Testis (tissue), 3 donors: ENCODE data around the gene KCTD19. TPM values are rescaled to one million over a fixed set of nuclear protein-coding genes. Genes with fewer than 3 reads are reported as not detected.

Experiments used
- DNase-seq: peaks from one replicate; pipeline ENCODE4 v3.0.0-alpha.2; 2019
- H3K27ac ChIP-seq, 2 donors: fragments of 200-600 bp; sonication (generic); one replicate each; pipeline ENCODE4 v1.5.1; 2019
- H3K27me3 ChIP-seq: fragments of 200-600 bp; sonication (generic); one replicate; pipeline ENCODE4 v1.5.1; 2019
- H3K36me3 ChIP-seq: fragments of 200-600 bp; sonication (generic); one replicate; pipeline ENCODE4 v1.5.1; 2017; ENCODE audit warnings: low read depth; ENCODE audit errors: missing control alignments
- H3K4me1 ChIP-seq: fragments of 200-600 bp; sonication (generic); one replicate; pipeline ENCODE4 v1.5.1; 2019
- H3K4me3 ChIP-seq, 2 donors: fragments of 200-600 bp; sonication (generic); one replicate each; pipeline ENCODE4 v1.5.1; 2017 to 2019
- H3K9me3 ChIP-seq: fragments of 200-600 bp; sonication (generic); one replicate; pipeline ENCODE4 v1.5.1; 2017
- POLR2A ChIP-seq: fragments of 450-650 bp; IDR thresholded peaks from one replicate; pipeline ENCODE4 v1.6.1; 2017; ENCODE audit warnings: antibody characterized with exemption, mild to moderate bottlenecking, moderate library complexity
- WGBS, 2 donors: methylation state at CpG; one replicate each; pipeline ENCODE4 v1.1.5; 2018; 5-methylcytosine and 5-hydroxymethylcytosine counted together
- intact Hi-C: fragments of 100-400 bp; cut with DNase I; formaldehyde crosslinking; loops from one replicate; pipeline ENCODE4 v1.15.1; 2023; ENCODE audit warnings: low total_unique reads
- polyA plus RNA-seq: library from polyadenylated mRNA; stranded (reverse); fragments of 350-450 nt; fragmentation: Illumina TruSeq; extraction: RNeasy Lipid Tissue Mini Kit (QIAGEN cat#74804); gene quantifications from one replicate; pipeline ENCODE4 v1.2.3, GENCODE V29; 2014; ENCODE audit warnings: low read depth, low replicate concordance; ENCODE audit not compliant: insufficient read depth
- total RNA-seq, 2 donors: library from RNA; depleted of rRNA; stranded (reverse); fragments of >200 nt; gene quantifications; one replicate each; pipeline ENCODE4 v1.2.3, GENCODE V29; 2016
- TF ChIP-seq, protein P1 (sequence below), 3 experiments: fragments of 450-650 bp in 2 of 3; fragments of 200-600 bp in 1 of 3; sonication (generic) in 1 of 3; IDR thresholded peaks; one replicate each; pipeline ENCODE4 v1.5.1; 2016 to 2019; ENCODE audit warnings: antibody characterized with exemption in 3 of 3, mild to moderate bottlenecking in 2 of 3, moderate library complexity in 1 of 3

Gene KCTD19
- total and polyA plus RNA-seq, 3 donors from 2014 or later = 59.2 to 144 (median 102) TPM

DNA sequence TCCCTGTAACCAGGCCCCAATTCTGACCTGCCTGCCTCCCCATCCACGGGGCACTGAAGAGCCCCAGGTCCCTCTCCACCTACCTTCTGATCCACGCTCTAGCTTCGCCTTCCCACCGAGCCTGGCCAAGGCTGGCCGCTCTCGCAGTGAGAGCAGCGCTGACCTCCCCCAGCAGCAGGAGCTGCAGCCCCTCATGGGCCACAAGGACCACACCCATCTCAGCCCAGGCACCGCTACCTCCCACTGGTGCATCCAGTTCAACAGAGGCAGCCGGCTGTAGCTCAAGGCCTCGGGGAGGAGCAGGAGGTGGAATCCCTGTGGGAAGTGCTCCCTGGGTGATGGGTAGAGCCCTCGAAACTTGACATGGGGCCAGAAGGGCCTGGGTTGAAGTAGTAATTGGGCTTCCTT is 55.6 kb downstream of the KCTD19 start:
- no peaks in the 10 kb centered on the region for H3K36me3 ChIP-seq
- no peak for DNase-seq
- H3K27me3 ChIP-seq = no peaks in the 10 kb centered on the region
- intact Hi-C loops = no loop called here
- no peak overlapping the region for H3K27ac ChIP-seq
- no peaks in the 10 kb centered on the region for H3K9me3 ChIP-seq
- no peak overlapping the region for H3K4me3 ChIP-seq
- WGBS, 2 donors = 83% methylated on average over 11 of the region's 11 CpGs; no CpG with 5 or more reads in 1 of the 2 donors
- H3K4me1 ChIP-seq = no peaks in the 10 kb centered on the region
- TF ChIP-seq POLR2A = no peak
- TF ChIP-seq, protein P1, sequence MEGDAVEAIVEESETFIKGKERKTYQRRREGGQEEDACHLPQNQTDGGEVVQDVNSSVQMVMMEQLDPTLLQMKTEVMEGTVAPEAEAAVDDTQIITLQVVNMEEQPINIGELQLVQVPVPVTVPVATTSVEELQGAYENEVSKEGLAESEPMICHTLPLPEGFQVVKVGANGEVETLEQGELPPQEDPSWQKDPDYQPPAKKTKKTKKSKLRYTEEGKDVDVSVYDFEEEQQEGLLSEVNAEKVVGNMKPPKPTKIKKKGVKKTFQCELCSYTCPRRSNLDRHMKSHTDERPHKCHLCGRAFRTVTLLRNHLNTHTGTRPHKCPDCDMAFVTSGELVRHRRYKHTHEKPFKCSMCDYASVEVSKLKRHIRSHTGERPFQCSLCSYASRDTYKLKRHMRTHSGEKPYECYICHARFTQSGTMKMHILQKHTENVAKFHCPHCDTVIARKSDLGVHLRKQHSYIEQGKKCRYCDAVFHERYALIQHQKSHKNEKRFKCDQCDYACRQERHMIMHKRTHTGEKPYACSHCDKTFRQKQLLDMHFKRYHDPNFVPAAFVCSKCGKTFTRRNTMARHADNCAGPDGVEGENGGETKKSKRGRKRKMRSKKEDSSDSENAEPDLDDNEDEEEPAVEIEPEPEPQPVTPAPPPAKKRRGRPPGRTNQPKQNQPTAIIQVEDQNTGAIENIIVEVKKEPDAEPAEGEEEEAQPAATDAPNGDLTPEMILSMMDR (IDR thresholded peaks at IDR 0.05) = no peak

DNA sequence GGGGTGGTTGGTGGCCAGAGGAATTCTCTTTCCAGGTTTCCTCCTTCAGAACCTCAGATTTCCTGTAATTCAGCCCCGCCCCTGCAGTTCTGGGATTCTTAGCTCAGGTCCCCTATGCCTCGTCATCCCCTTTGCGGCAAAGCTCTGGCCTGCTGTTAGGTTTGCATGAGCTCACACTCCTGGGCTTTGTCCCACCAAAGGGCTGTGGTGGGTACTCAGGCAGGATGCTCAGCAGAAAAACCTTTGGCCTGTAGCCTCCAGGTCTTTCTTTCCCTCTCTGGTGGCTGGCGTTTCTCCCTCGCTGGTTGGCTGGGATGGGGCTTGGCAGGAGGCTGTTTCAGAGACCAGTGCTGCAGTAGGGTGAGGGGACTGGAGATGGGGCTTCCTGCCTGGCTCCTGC is 56.8 kb downstream of the KCTD19 start:
- H3K9me3 ChIP-seq = no peaks in the 10 kb centered on the region
- no peak overlapping the region for H3K4me3 ChIP-seq
- H3K4me1 ChIP-seq = no peaks in the 10 kb centered on the region
- 78 to 85% methylated on average over 4 to 5 of the region's 5 CpGs for WGBS, 2 donors
- TF ChIP-seq POLR2A = no peak
- TF ChIP-seq, protein P1 (IDR thresholded peaks at IDR 0.05) = no peak
- no peak overlapping the region for H3K27ac ChIP-seq
- intact Hi-C loops = no loop called here
- no peaks in the 10 kb centered on the region for H3K36me3 ChIP-seq
- no peaks in the 10 kb centered on the region for H3K27me3 ChIP-seq
- no peak for DNase-seq

DNA sequence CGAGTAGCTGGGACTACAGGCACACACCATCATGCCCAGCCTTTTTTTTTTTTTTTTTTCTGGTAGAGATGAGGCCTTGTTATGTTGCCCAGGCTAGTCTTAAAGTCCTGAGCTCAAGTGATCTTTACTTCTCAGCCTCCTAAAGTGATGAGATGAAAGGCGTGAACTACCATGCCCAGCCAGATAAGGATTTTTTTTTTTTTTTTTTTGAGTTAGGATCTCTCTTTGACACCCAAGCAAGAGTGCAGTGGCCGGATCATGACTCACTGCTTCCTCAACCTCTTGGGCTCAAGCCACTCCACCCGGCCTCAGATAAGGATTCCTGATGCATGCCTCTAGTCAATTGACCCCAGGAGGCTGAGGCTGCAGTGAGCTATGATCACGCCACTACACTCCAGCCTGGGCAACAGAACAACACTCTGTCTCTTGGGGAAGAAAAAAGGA is 58.4 kb downstream of the KCTD19 start:
- H3K4me1 ChIP-seq = no peaks in the 10 kb centered on the region
- H3K27ac ChIP-seq = no peak overlapping the region
- H3K9me3 ChIP-seq = no peaks in the 10 kb centered on the region
- DNase-seq = no peak
- no peaks in the 10 kb centered on the region for H3K27me3 ChIP-seq
- no peak overlapping the region for H3K4me3 ChIP-seq
- TF ChIP-seq, protein P1 (IDR thresholded peaks at IDR 0.05) = no peak
- no peak for TF ChIP-seq POLR2A
- H3K36me3 ChIP-seq = no peaks in the 10 kb centered on the region
- intact Hi-C loops = no loop called here
- WGBS, 2 donors = 70 to 81% methylated on average over 5 of the region's 5 CpGs

DNA sequence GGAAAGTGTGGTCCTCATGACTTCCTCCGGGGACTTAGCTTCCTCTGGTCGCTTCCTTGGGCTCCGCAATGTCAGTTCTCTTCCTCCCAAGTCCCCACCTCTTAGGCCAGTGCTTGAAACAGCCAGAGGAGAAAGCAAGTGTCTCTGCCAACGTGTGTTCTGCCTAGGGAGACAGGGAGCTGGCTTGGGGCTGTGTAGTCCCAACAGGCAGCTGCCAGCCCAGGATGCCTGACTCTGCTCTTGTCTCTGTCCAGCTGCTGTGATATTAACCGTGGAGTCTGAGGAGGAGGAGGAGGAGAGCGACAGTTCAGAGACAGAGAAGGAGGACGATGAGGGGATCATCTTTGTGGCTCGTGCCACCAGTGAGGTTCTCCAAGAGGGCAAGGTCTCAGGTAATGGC is 60.7 kb downstream of the KCTD19 start:
- H3K27me3 ChIP-seq = no peaks in the 10 kb centered on the region
- H3K9me3 ChIP-seq = no peaks in the 10 kb centered on the region
- intact Hi-C loops = no loop called here

DNA sequence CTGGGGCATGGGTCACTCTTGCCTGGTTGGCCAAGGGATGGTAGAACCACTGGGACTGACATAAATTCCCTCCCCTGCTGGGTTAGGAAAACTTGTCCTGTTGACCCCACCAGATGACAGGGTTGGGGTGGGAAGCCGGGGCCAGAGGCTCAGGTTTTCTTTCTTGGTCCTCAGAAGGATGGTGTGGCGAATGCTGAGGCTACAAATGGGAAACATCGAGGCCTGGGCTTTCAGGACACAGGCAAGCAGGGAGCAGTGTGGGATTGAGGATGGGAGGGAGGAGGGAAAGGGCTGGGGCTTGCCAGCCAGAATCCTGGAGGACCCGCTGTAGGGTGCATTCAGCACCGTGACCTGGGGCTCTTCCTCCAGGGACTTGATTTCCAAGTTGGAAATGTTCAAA is 61.7 kb downstream of the KCTD19 start:
- Histone ChIP-seq H3K27me3 (no peaks in the 10 kb centered on the region), H3K4me3 (no peak overlapping the region), H3K4me1 (no peaks in the 10 kb centered on the region), H3K36me3 (no peaks in the 10 kb centered on the region), H3K27ac (no peak overlapping the region), H3K9me3 (no peaks in the 10 kb centered on the region)
- TF ChIP-seq, protein P1 (IDR thresholded peaks at IDR 0.05) = no peak
- no peak for TF ChIP-seq POLR2A
- no peak for DNase-seq
- intact Hi-C loops = no loop called here
- WGBS, 2 donors = 89 to 92% methylated on average over 5 of the region's 5 CpGs

More for the DNA sequence above, 60.7 kb downstream of the KCTD19 start:
- 74 to 76% methylated on average over 7 to 8 of the region's 8 CpGs for WGBS, 2 donors
- H3K4me1 ChIP-seq = no peaks in the 10 kb centered on the region
- TF ChIP-seq, protein P1 (IDR thresholded peaks at IDR 0.05) = no peak
- TF ChIP-seq POLR2A = no peak
- H3K36me3 ChIP-seq = no peaks in the 10 kb centered on the region
- no peak overlapping the region for H3K4me3 ChIP-seq
- DNase-seq = no peak
- no peak overlapping the region for H3K27ac ChIP-seq
